A549 treated with RU486 at 1 μM for 4 hours (cell line): ENCODE results near the gene SLC35D1. TPM values are rescaled to one million over a fixed set of nuclear protein-coding genes. Genes with fewer than 3 reads are reported as not detected.

Experiments used
- total RNA-seq: library from RNA; stranded (reverse); fragments of 200-300 nt; extraction: Qiagen RNA extraction; gene quantifications from 5 replicates; pipeline ENCODE4 v1.2.3, GENCODE V29; 2022; ENCODE audit warnings: low read depth

The SLC35D1 gene
- total RNA-seq, result 4.3 to 7.2 TPM (median 6.5 TPM) in 5 replicates

GRCh38 chr1:67053785-67054772 lies at the start of gene SLC35D1:
Gene SLC35D1 (minus strand): TSS chr1:67054148. CDS start chr1:67054013, 135 bp downstream.

Other genes with a start within 250 kb of the SLC35D1 start
- gene DNAI4, start 129.3 kb downstream of the SLC35D1 start, total RNA-seq, result 0.28 to 1.4 TPM (median 0.61 TPM) in 4 of 5 replicates, not detected in the other
- 5.6 to 14.0 TPM (median 10.6 TPM) in 5 replicates for gene MIER1, start 129.2 kb downstream of the SLC35D1 start, total RNA-seq
- gene C1orf141, start 80.8 kb upstream of the SLC35D1 start, total RNA-seq, result not detected in 5 replicates
- gene IL23R, start 112.3 kb upstream of the SLC35D1 start, total RNA-seq, result not detected in 5 replicates